ENCODE results near the gene LPP.

DNA sequence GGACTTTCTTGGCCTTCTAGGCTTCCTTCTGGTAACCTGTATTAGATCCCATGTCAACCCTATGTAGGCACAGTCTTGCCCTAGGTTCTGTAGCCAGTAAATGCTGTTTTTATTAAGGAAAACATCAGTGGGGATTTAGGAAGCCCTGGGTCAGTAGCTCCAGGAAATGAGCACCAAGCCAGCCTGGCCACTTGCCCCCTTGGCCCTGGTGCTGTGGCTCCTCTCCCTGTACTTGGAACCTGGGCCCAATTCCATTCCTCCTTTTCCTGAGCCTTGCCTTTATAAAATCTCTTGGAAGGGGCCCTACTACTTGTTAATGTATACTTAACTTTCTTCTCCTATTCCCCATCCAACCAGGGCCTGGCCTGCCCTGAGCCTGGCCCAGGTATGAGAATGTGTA, 774.0 kb downstream of the LPP start:
- TF ChIP-seq GATA2 (IDR thresholded peaks at IDR 0.05; ENCODE audit: low read depth, low read length) = no peak
- TF ChIP-seq GATA3 (IDR thresholded peaks at IDR 0.05; ENCODE audit: low read depth, low read length) = no peak

Measured in SH-SY5Y (cell line).